ENCODE measurements around the gene F10. TPM values are rescaled to one million over a fixed set of nuclear protein-coding genes. Genes with fewer than 3 reads are reported as not detected.

The F10 gene
- total and polyA plus RNA-seq, 2 donors (not counting 3 experiments of a cell fraction or from before 2014, with no cell fraction given): 0.25 TPM; not detected in 1

GRCh38 chr13:113073942-113074341 lies 48.7 kb upstream of the F10 start:
- POLR2A ChIA-PET: no interaction called here

DNA sequence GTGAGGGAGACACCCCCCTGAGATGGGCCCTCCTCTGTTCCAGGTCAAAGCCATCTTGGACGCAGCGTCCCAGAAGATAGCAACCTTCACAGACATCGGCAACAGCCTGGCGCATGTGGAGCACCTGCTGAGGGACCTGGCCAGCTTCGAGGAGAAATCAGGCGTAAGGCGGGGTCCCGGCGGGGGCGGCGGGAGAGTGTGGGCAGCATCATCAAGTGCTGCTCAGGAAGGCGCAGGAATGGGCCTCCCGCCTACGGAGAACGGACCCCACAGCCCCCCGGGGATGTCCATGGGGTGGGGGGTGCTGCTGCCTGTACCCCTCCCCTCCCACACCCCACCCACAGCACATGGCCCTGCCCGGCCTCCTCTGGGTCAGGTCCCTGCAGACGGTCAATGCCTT lies 48.2 kb upstream of the F10 start:
- no peak for TF ChIP-seq GATA2 (IDR thresholded peaks at IDR 0.05; ENCODE audit: insufficient read depth, insufficient read length, low read depth, low read length)
- no peak for TF ChIP-seq JUN (IDR thresholded peaks at IDR 0.05; ENCODE audit: borderline replicate concordance, insufficient read depth, insufficient read length, low read depth)
- TF ChIP-seq POLR2A (IDR thresholded peaks at IDR 0.05; ENCODE audit: low read depth, low read length): no peak
- TF ChIP-seq, protein P1, sequence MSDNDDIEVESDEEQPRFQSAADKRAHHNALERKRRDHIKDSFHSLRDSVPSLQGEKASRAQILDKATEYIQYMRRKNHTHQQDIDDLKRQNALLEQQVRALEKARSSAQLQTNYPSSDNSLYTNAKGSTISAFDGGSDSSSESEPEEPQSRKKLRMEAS (IDR thresholded peaks at IDR 0.05; ENCODE audit: insufficient read depth, insufficient read length): no peak
- TF ChIP-seq MYC (IDR thresholded peaks at IDR 0.05; ENCODE audit: low read depth, low read length): no peak
- no peak for TF ChIP-seq FOS (IDR thresholded peaks at IDR 0.05; ENCODE audit: borderline replicate concordance, insufficient read depth, low read length)
- no peak for TF ChIP-seq CTCF (IDR thresholded peaks at IDR 0.05; ENCODE audit: extremely low read depth in 1 of 2, insufficient read depth in 1 of 2, low read depth in 1 of 2, low read length in 2 of 2)
- TF ChIP-seq POLR2AphosphoS5 (IDR thresholded peaks at IDR 0.05; ENCODE audit: insufficient read depth, low read depth, low read length): no peak
- no peak for TF ChIP-seq EZH2 (IDR thresholded peaks at IDR 0.05; ENCODE audit: borderline replicate concordance, low read depth, low read length, severe bottlenecking)
- H2AFZ ChIP-seq (ENCODE audit: low read depth, low read length): no peak overlapping the region
- no peaks in the 10 kb centered on the region for H4K20me1 ChIP-seq (replicated peaks; ENCODE audit: control insufficient read depth, extremely low read depth, insufficient read depth, low read length)
- no peaks in the 10 kb centered on the region for H3K4me1 ChIP-seq (ENCODE audit: control insufficient read depth, extremely low read depth, insufficient read depth, low read length)
- CTCF ChIA-PET: no interaction called here
- H3K4me2 ChIP-seq (ENCODE audit: insufficient read depth, low read length): no peak overlapping the region
- H3K79me2 ChIP-seq (ENCODE audit: control insufficient read depth, insufficient read depth, low read length): no peaks in the 10 kb centered on the region
- FAIRE-seq: no peak
- POLR2A ChIA-PET: no interaction called here
- H3K27ac ChIP-seq (ENCODE audit: insufficient read depth, low read depth, low read length): no peak overlapping the region
- H3K36me3 ChIP-seq (ENCODE audit: control insufficient read depth in 2 of 2, extremely low read depth in 1 of 2, insufficient read depth in 2 of 2, low read length in 2 of 2): no peaks in the 10 kb centered on the region
- dilution Hi-C loops (cut with MboI; ENCODE audit: extremely low pct_ligation_motif_present, low sequenced_read_pairs) (no loop called here), intact Hi-C loops (cut with micrococcal nuclease) (no loop called here)
- no peaks in the 10 kb centered on the region for H3K9me1 ChIP-seq (replicated peaks; ENCODE audit: control insufficient read depth, extremely low read depth, insufficient read depth, low read length)
- no peaks in the 10 kb centered on the region for H3K9me3 ChIP-seq (replicated peaks; ENCODE audit: control insufficient read depth, insufficient read depth, low read length)
- H3K9ac ChIP-seq (replicated peaks; ENCODE audit: extremely low read depth, insufficient read depth, low read length): no peak overlapping the region
- no peak overlapping the region for H3K4me3 ChIP-seq (replicated peaks in 1 of 3; ENCODE audit: insufficient read depth in 1 of 3, low read depth in 1 of 3, low read length in 3 of 3)
- no peak for DNase-seq (ENCODE audit: low read depth, low spot score)
- H3K27me3 ChIP-seq (ENCODE audit: control insufficient read depth in 2 of 2, insufficient read depth in 2 of 2, low read length in 2 of 2): no peaks in the 10 kb centered on the region
- BruUV-seq (replicated peaks): no TSS peak

More at GRCh38 chr13:113073942-113074341, 48.7 kb upstream of the F10 start:
- Histone ChIP-seq H3K9ac (replicated peaks; ENCODE audit: extremely low read depth, insufficient read depth, low read length) (no peak overlapping the region), H3K36me3 (ENCODE audit: control insufficient read depth in 2 of 2, extremely low read depth in 1 of 2, insufficient read depth in 2 of 2, low read length in 2 of 2) (no peaks in the 10 kb centered on the region), H3K79me2 (ENCODE audit: control insufficient read depth, insufficient read depth, low read length) (no peaks in the 10 kb centered on the region), H3K9me1 (replicated peaks; ENCODE audit: control insufficient read depth, extremely low read depth, insufficient read depth, low read length) (no peaks in the 10 kb centered on the region), H3K9me3 (replicated peaks; ENCODE audit: control insufficient read depth, insufficient read depth, low read length) (no peaks in the 10 kb centered on the region), H3K27ac (ENCODE audit: insufficient read depth, low read depth, low read length) (no peak overlapping the region), H3K4me3 (replicated peaks in 1 of 3; ENCODE audit: insufficient read depth in 1 of 3, low read depth in 1 of 3, low read length in 3 of 3) (no peak overlapping the region), H3K4me1 (ENCODE audit: control insufficient read depth, extremely low read depth, insufficient read depth, low read length) (no peaks in the 10 kb centered on the region), H3K27me3 (ENCODE audit: control insufficient read depth in 2 of 2, insufficient read depth in 2 of 2, low read length in 2 of 2) (no peaks in the 10 kb centered on the region), H4K20me1 (replicated peaks; ENCODE audit: control insufficient read depth, extremely low read depth, insufficient read depth, low read length) (no peaks in the 10 kb centered on the region), H2AFZ (ENCODE audit: low read depth, low read length) (no peak overlapping the region), H3K4me2 (ENCODE audit: insufficient read depth, low read length) (no peak overlapping the region)
- no TSS peak for BruUV-seq (replicated peaks)
- dilution Hi-C loops (cut with MboI; ENCODE audit: extremely low pct_ligation_motif_present, low sequenced_read_pairs): no loop called here
- no peak for DNase-seq (ENCODE audit: low read depth, low spot score)
- TF ChIP-seq POLR2AphosphoS5 (IDR thresholded peaks at IDR 0.05; ENCODE audit: insufficient read depth, low read depth, low read length) (no peak), JUN (IDR thresholded peaks at IDR 0.05; ENCODE audit: borderline replicate concordance, insufficient read depth, insufficient read length, low read depth) (no peak), EZH2 (IDR thresholded peaks at IDR 0.05; ENCODE audit: borderline replicate concordance, low read depth, low read length, severe bottlenecking) (no peak), FOS (IDR thresholded peaks at IDR 0.05; ENCODE audit: borderline replicate concordance, insufficient read depth, low read length) (no peak)
- no peak for FAIRE-seq
- CTCF ChIA-PET: no interaction called here
- intact Hi-C loops (cut with micrococcal nuclease): no loop called here

Data from endothelial cell of umbilical vein (primary cell).